Measurements from ENCODE around the gene LIPG. TPM values are rescaled to one million over a fixed set of nuclear protein-coding genes. Genes with fewer than 3 reads are reported as not detected.

LIPG gene
- total RNA-seq, 2 experiments from 2014 or later = not detected

DNA sequence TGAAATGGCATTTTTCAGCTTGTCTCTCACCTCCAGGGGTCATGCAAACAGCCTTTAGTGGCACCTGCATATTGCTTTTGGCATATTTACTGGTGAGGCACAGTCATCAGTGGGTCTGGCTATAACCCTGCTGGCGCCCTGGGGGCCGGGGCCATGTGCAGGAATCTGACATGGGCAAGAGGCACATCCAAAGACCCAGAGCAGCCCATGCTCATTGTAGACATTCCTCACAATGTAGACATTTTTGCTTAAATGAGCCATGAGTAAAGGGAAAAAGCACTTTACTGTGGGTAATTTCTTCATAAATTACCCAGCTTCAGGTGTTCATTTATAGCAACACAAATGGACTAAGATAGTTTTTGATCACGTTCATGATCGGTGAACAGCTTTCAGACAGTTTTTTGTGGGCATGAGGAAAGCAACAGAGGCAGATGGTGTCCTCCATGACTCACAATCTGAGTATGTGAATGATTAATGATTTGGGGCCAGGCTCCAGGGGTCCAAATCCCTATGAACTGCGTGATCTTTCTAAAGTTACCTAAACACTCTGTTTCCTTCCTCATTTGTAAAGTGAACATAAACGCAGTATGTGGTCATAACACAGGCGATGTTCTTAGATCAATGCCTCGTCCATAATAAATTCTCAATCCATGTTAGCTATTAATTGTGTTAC is 85.8 kb downstream of the LIPG start:
- Histone ChIP-seq H3K4me2 (ENCODE audit: low read length) (no peak overlapping the region), H2AFZ (ENCODE audit: low read length) (no peak overlapping the region), H3K36me3 (ENCODE audit: insufficient read depth, low read length) (no peaks in the 10 kb centered on the region), H3K79me2 (ENCODE audit: insufficient read depth, low read depth, low read length) (no peaks in the 10 kb centered on the region), H3K27ac (ENCODE audit: low read depth, low read length, poor library complexity, severe bottlenecking) (no peak overlapping the region), H3K4me3 (ENCODE audit: low read depth, low read length, poor library complexity, severe bottlenecking) (no peak overlapping the region), H3K9me2 (ENCODE audit: insufficient read depth, low read length) (no peaks in the 10 kb centered on the region), H3K4me1 (ENCODE audit: insufficient read depth, low read length, poor library complexity, severe bottlenecking) (no peaks in the 10 kb centered on the region), H3K9me3 (ENCODE audit: low read length) (no peaks in the 10 kb centered on the region), H4K20me1 (ENCODE audit: insufficient read depth, low read length) (no peaks in the 10 kb centered on the region)
- CTCF ChIA-PET (ENCODE audit: unreplicated experiment) = no interaction called here
- intact Hi-C loops (cut with micrococcal nuclease; ENCODE audit: unreplicated experiment) = no loop called here
- no peak for TF ChIP-seq EZH2phosphoT487 (IDR thresholded peaks at IDR 0.05; ENCODE audit: borderline replicate concordance, low read depth, low read length)
- TF ChIP-seq, protein P1, sequence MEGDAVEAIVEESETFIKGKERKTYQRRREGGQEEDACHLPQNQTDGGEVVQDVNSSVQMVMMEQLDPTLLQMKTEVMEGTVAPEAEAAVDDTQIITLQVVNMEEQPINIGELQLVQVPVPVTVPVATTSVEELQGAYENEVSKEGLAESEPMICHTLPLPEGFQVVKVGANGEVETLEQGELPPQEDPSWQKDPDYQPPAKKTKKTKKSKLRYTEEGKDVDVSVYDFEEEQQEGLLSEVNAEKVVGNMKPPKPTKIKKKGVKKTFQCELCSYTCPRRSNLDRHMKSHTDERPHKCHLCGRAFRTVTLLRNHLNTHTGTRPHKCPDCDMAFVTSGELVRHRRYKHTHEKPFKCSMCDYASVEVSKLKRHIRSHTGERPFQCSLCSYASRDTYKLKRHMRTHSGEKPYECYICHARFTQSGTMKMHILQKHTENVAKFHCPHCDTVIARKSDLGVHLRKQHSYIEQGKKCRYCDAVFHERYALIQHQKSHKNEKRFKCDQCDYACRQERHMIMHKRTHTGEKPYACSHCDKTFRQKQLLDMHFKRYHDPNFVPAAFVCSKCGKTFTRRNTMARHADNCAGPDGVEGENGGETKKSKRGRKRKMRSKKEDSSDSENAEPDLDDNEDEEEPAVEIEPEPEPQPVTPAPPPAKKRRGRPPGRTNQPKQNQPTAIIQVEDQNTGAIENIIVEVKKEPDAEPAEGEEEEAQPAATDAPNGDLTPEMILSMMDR (conservative IDR thresholded peaks at IDR 0.05; ENCODE audit: low read length) = no peak
- no TSS peak for BruUV-seq (replicated peaks)
- DNase-seq (ENCODE audit: low spot score) = no peak
- POLR2A ChIA-PET = interaction anchor here (0.6 kb wide), 1 partner anchor 524 kb away, joined by 3 read pairs; no protein-coding TSS in a partner anchor

DNA sequence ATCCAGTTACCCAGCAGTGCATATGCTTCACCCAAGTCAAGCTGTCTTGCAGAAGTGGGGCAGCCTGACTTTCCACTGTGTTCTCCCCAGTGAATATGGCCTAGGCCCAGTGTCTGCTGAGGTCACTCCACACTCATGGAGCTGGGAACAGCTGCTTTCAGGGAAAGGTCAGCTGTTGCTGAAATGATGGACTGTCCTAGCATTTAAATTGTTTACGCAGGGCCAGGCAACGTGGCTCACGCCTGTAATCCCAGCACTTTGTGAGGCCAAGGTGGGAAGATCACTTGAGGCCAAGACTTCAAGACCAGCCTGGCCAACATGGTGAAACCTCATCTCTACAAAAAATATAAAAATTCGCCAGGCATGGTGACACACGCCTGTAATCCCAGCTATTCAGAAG is 86.5 kb downstream of the LIPG start:
- BruUV-seq (replicated peaks) = no TSS peak
- no peaks in the 10 kb centered on the region for H4K20me1 ChIP-seq (ENCODE audit: insufficient read depth, low read length)
- H3K4me1 ChIP-seq (ENCODE audit: insufficient read depth, low read length, poor library complexity, severe bottlenecking) = no peaks in the 10 kb centered on the region
- no peak overlapping the region for H3K27ac ChIP-seq (ENCODE audit: low read depth, low read length, poor library complexity, severe bottlenecking)
- no peaks in the 10 kb centered on the region for H3K9me2 ChIP-seq (ENCODE audit: insufficient read depth, low read length)
- ChIA-PET CTCF (ENCODE audit: unreplicated experiment) (no interaction called here), POLR2A (interaction anchor here (0.6 kb wide), 1 partner anchor 525 kb away, joined by 3 read pairs; no protein-coding TSS in a partner anchor)
- H3K36me3 ChIP-seq (ENCODE audit: insufficient read depth, low read length) = no peaks in the 10 kb centered on the region
- no peak for DNase-seq (ENCODE audit: low spot score)
- no peaks in the 10 kb centered on the region for H3K79me2 ChIP-seq (ENCODE audit: insufficient read depth, low read depth, low read length)
- intact Hi-C loops (cut with micrococcal nuclease; ENCODE audit: unreplicated experiment) = no loop called here
- no peak overlapping the region for H3K4me3 ChIP-seq (ENCODE audit: low read depth, low read length, poor library complexity, severe bottlenecking)
- H3K9me3 ChIP-seq (ENCODE audit: low read length) = no peaks in the 10 kb centered on the region
- no peak overlapping the region for H3K4me2 ChIP-seq (ENCODE audit: low read length)
- no peak overlapping the region for H2AFZ ChIP-seq (ENCODE audit: low read length)
- TF ChIP-seq, protein P1 (conservative IDR thresholded peaks at IDR 0.05; ENCODE audit: low read length) = no peak
- no peak for TF ChIP-seq EZH2phosphoT487 (IDR thresholded peaks at IDR 0.05; ENCODE audit: borderline replicate concordance, low read depth, low read length)

Other genes with a start within 250 kb of the LIPG start
- gene DYM, start 101.4 kb upstream of the LIPG start, total RNA-seq (2014; rRNA removed; shearing (Covaris generic)) = 82.6 and 128 TPM in 2 replicates
- 59.2 and 77.2 TPM in 2 replicates for gene DYM, start 101.4 kb upstream of the LIPG start, total RNA-seq (2022)
- 5.7 and 6.8 TPM in 2 replicates for gene C18orf32, start 74.8 kb upstream of the LIPG start, total RNA-seq (2014; rRNA removed; shearing (Covaris generic))
- gene C18orf32, start 74.8 kb upstream of the LIPG start, total RNA-seq (2022) = 11.1 and 13.5 TPM in 2 replicates
- 1,122 and 1,135 TPM in 2 replicates for gene RPL17, start 69.6 kb upstream of the LIPG start, total RNA-seq (2014; rRNA removed; shearing (Covaris generic))
- 1,167 and 1,261 TPM in 2 replicates for gene RPL17, start 69.6 kb upstream of the LIPG start, total RNA-seq (2022)